Lung (tissue), 12 donors: Measurements from ENCODE around the gene ZDHHC13. TPM values are rescaled to one million over a fixed set of nuclear protein-coding genes. Genes with fewer than 3 reads are reported as not detected.

Experiments
- ATAC-seq: fragments of 200-7000 bp; cut with Tn5 transposase; one replicate; pipeline ENCODE4 v1.9.1; 2020; ENCODE audit warnings: moderate number of reproducible peaks; ENCODE audit not compliant: insufficient read depth, low FRiP score
- DNase-seq, 3 donors: peaks; one replicate each; pipeline ENCODE4 v3.0.0-alpha.2; 2013 to 2017
- H3K27ac ChIP-seq, 2 donors: one replicate each; pipeline ENCODE4 v1.5.1; 2013; ENCODE audit warnings: mild to moderate bottlenecking in 2 of 2, moderate library complexity in 2 of 2, control low read depth in 1 of 2, inconsistent platforms in 1 of 2, low read depth in 1 of 2, low read length in 1 of 2
- H3K27me3 ChIP-seq, 3 donors: one replicate each; pipeline ENCODE4 v1.5.1; 2013; ENCODE audit warnings: low read length in 2 of 3; ENCODE audit not compliant: control insufficient read depth in 3 of 3, insufficient read depth in 3 of 3
- H3K36me3 ChIP-seq, 4 donors: one replicate each; pipeline ENCODE4 v1.5.1; 2013; ENCODE audit warnings: low read length in 4 of 4, mild to moderate bottlenecking in 1 of 4, moderate library complexity in 1 of 4; ENCODE audit not compliant: control insufficient read depth in 4 of 4, insufficient read depth in 4 of 4
- H3K4me1 ChIP-seq, 5 donors: one replicate each; pipeline ENCODE4 v1.5.1; 2013; ENCODE audit warnings: low read length in 5 of 5, mild to moderate bottlenecking in 2 of 5, moderate library complexity in 1 of 5; ENCODE audit not compliant: control insufficient read depth in 5 of 5, insufficient read depth in 5 of 5
- H3K4me3 ChIP-seq: one replicate; pipeline ENCODE4 v1.5.1; 2013; ENCODE audit warnings: mild to moderate bottlenecking, control low read depth, moderate library complexity
- H3K9ac ChIP-seq, 2 donors: one replicate each; pipeline ENCODE4 v1.5.1; 2013; ENCODE audit warnings: low read length in 2 of 2, control low read depth in 1 of 2; ENCODE audit not compliant: insufficient read depth in 1 of 2
- H3K9me3 ChIP-seq, 4 donors: one replicate each; pipeline ENCODE4 v1.5.1; 2013; ENCODE audit warnings: low read length in 3 of 4, mild to moderate bottlenecking in 1 of 4, moderate library complexity in 1 of 4; ENCODE audit not compliant: control insufficient read depth in 4 of 4, insufficient read depth in 3 of 4
- CTCF ChIP-seq: IDR thresholded peaks from 2 replicates; pipeline ENCODE4 v1.5.1; 2012; ENCODE audit warnings: mild to moderate bottlenecking; ENCODE audit errors: control extremely low read depth, extremely low read depth
- WGBS, 2 donors: extraction: QIAGEN DNeasy Blood & Tissue Kit; methylation state at CpG; one replicate each; pipeline ENCODE4 v1.1.7; 2013; 5-methylcytosine and 5-hydroxymethylcytosine counted together
- polyA plus RNA-seq, 2 donors: library from polyadenylated mRNA; stranded (reverse); fragments of 200-250 nt; gene quantifications; one replicate each; pipeline ENCODE4 v1.2.1, GENCODE V29; 2013
- total RNA-seq, 2 donors: library from RNA; depleted of rRNA in 1 of 2; stranded (reverse); fragments of >200 nt in 1 of 2; gene quantifications; one replicate each; pipeline ENCODE4 v1.2.1, GENCODE V29; 2014 to 2021
- donor health status: control.
- donor health status: control.
- donor health status: Bipolar disorder and iron deficiency.
- donor health status: healthy.
- donor health status: DM: yes; HTN: yes; CAD: no.

The ZDHHC13 gene
- total and polyA plus RNA-seq, 4 donors: 10.6 to 20.0 (median 12.4) TPM

GRCh38 chr11:19216709-19217374, 99.9 kb downstream of the ZDHHC13 start:
- no peak for TF ChIP-seq CTCF
- no peak for DNase-seq
- peaks cover 0 to 2% (median 0%) of the 10 kb centered on the region in 4 donors for H3K9me3 ChIP-seq

GRCh38 chr11:19218216-19218615, 101.2 kb downstream of the ZDHHC13 start:
- 83 to 92% methylated on average over 3 of the region's 3 CpGs for WGBS, 2 donors
- H3K4me3 ChIP-seq: no peak overlapping the region
- H3K4me1 ChIP-seq: peaks cover 0 to 12% (median 3%) of the 10 kb centered on the region in 5 donors
- ATAC-seq: no peak
- peak overlapping the region in 1 of 2 donors; percentile 71 for H3K27ac ChIP-seq
- H3K27me3 ChIP-seq: peaks cover 0 to 5% (median 0%) of the 10 kb centered on the region in 3 donors
- H3K9ac ChIP-seq: no peak overlapping the region
- H3K9me3 ChIP-seq: peaks cover 0 to 4% (median 0%) of the 10 kb centered on the region in 4 donors
- TF ChIP-seq CTCF: no peak
- DNase-seq: no peak
- no peaks in the 10 kb centered on the region for H3K36me3 ChIP-seq

More at GRCh38 chr11:19216709-19217374, 99.9 kb downstream of the ZDHHC13 start:
- peaks cover 0 to 5% (median 0%) of the 10 kb centered on the region in 3 donors for H3K27me3 ChIP-seq
- WGBS, 2 donors: 43 to 52% methylated on average over 3 of the region's 3 CpGs
- H3K36me3 ChIP-seq: no peaks in the 10 kb centered on the region
- H3K4me3 ChIP-seq: no peak overlapping the region
- H3K4me1 ChIP-seq: peaks cover 0 to 12% (median 3%) of the 10 kb centered on the region in 5 donors
- ATAC-seq: no peak
- H3K9ac ChIP-seq: no peak overlapping the region
- H3K27ac ChIP-seq: peak overlapping the region in 1 of 2 donors; percentile 15

- Histone ChIP-seq H3K27me3 (peaks cover 0 to 3% (median 0%) of the 10 kb centered on the region in 3 donors), H3K36me3 (no peaks in the 10 kb centered on the region), H3K4me3 (no peak overlapping the region), H3K4me1 (peaks cover 0 to 12% (median 3%) of the 10 kb centered on the region in 5 donors), H3K27ac (peak overlapping the region in 1 of 2 donors; percentile 71), H3K9me3 (peaks cover 0 to 4% (median 0%) of the 10 kb centered on the region in 4 donors), H3K9ac (no peak overlapping the region)
- 79 to 83% methylated on average over 15 of the region's 15 CpGs for WGBS, 2 donors
- ATAC-seq (no peak), DNase-seq (peak; percentile 58 to 61 (median 59))
- no peak for TF ChIP-seq CTCF
These were observed 102.0 kb downstream of the ZDHHC13 start for GRCh38 chr11:19218786-19219460.
